SU-DHL-6 (cell line): ENCODE measurements around the gene TGIF1.
A peak's percentile ranks its signal among the peaks of the same experiment; 100 is the strongest.

Experiments
- H2AFZ ChIP-seq: fragments of 200-600 bp; sonication (generic); 2 replicates; pipeline ENCODE4 v1.6.1; 2014; ENCODE audit warnings: low read depth, mild to moderate bottlenecking, moderate library complexity, mixed read lengths, antibody characterized with exemption, low read length; ENCODE audit not compliant: severe bottlenecking
- H3F3A ChIP-seq: fragments of 200-600 bp; shearing (Covaris generic); 2 replicates; pipeline ENCODE4 v1.6.0; 2016; ENCODE audit warnings: antibody characterized with exemption, mild to moderate bottlenecking; ENCODE audit not compliant: insufficient read depth
- H3K27ac ChIP-seq: fragments of 200-600 bp; sonication (generic); 2 replicates; pipeline ENCODE4 v1.5.1; 2016; ENCODE audit warnings: low read depth, mild to moderate bottlenecking, low read length, moderate library complexity, mixed read lengths
- H3K27me3 ChIP-seq: fragments of 200-600 bp; sonication (generic), shearing (Covaris generic); 2 replicates; pipeline ENCODE4 v1.6.0; 2014; ENCODE audit warnings: mild to moderate bottlenecking, low read length
- H3K36me3 ChIP-seq: fragments of 200-600 bp; sonication (generic); 2 replicates; pipeline ENCODE4 v1.6.1; 2014; ENCODE audit warnings: mild to moderate bottlenecking, low read length, mixed read lengths
- H3K4me2 ChIP-seq: fragments of 300-600, 200-600 bp; shearing (Covaris generic), sonication (generic); 2 replicates; pipeline ENCODE4 v1.6.0; 2014; ENCODE audit warnings: low read length, low read depth, mild to moderate bottlenecking; ENCODE audit not compliant: poor library complexity, severe bottlenecking
- H3K4me3 ChIP-seq: fragments of 200-600 bp; sonication (generic); 2 replicates; pipeline ENCODE4 v1.5.1; 2014; ENCODE audit warnings: antibody characterized with exemption, low read length, mild to moderate bottlenecking, mixed read lengths; ENCODE audit not compliant: insufficient read depth, poor library complexity, severe bottlenecking
- H3K79me2 ChIP-seq: fragments of 200-600 bp; sonication (generic); 2 replicates; pipeline ENCODE4 v1.6.1; 2014; ENCODE audit warnings: mild to moderate bottlenecking, low read length, moderate library complexity; ENCODE audit not compliant: insufficient read depth
- H3K9ac ChIP-seq: fragments of 200-600 bp; sonication (generic); 2 replicates; pipeline ENCODE4 v1.7.0; 2014; ENCODE audit warnings: mild to moderate bottlenecking, low read length
- H3K9me2 ChIP-seq: fragments of 200-600 bp; sonication (generic); replicated peaks from 2 replicates; pipeline ENCODE4 v1.6.1; 2014; ENCODE audit warnings: low read length; ENCODE audit not compliant: insufficient read depth
- H3K9me3 ChIP-seq: fragments of 200-600 bp; sonication (generic); 2 replicates; pipeline ENCODE4 v1.6.1; 2014; ENCODE audit warnings: low read length, mixed read lengths; ENCODE audit not compliant: insufficient read depth
- H4K20me1 ChIP-seq: fragments of 200-600 bp; sonication (generic); 2 replicates; pipeline ENCODE4 v1.6.1; 2014; ENCODE audit warnings: low read depth, mild to moderate bottlenecking, antibody characterized with exemption, low read length, moderate library complexity, mixed read lengths
- CTCF ChIP-seq: fragments of 200-600 bp; sonication (generic); IDR thresholded peaks from one replicate; pipeline ENCODE4 v1.5.1; 2017; ENCODE audit warnings: antibody characterized with exemption, mild to moderate bottlenecking, low read length, moderate library complexity; ENCODE audit not compliant: insufficient read depth, poor library complexity, severe bottlenecking
- EZH2phosphoT487 ChIP-seq: fragments of 200-600 bp; sonication (generic), shearing (Covaris generic); conservative IDR thresholded peaks from 2 replicates; pipeline ENCODE4 v1.6.1; 2018; ENCODE audit warnings: mild to moderate bottlenecking, antibody characterized with exemption, low read length, moderate library complexity, mixed read lengths

The TGIF1 gene

GRCh38 chr18:3451183-3451988, 1.4 kb downstream of the TGIF1 start:
- H3K9me2 ChIP-seq, result no peaks in the 10 kb centered on the region
- TF ChIP-seq EZH2phosphoT487, result no peak
- no peak for TF ChIP-seq CTCF
- H3K4me3 ChIP-seq, result no peak overlapping the region
- no peaks in the 10 kb centered on the region for H3F3A ChIP-seq
- H3K9ac ChIP-seq, result no peak overlapping the region
- H3K27me3 ChIP-seq, result no peaks in the 10 kb centered on the region
- no peaks in the 10 kb centered on the region for H4K20me1 ChIP-seq
- H3K79me2 ChIP-seq, result no peaks in the 10 kb centered on the region
- no peak overlapping the region for H3K27ac ChIP-seq
- no peaks in the 10 kb centered on the region for H3K9me3 ChIP-seq
- H3K36me3 ChIP-seq, result no peaks in the 10 kb centered on the region
- peak overlapping the region; percentile 46 for H3K4me2 ChIP-seq
- H2AFZ ChIP-seq, result no peak overlapping the region

- Histone ChIP-seq H3K27me3 (no peaks in the 10 kb centered on the region), H3K36me3 (no peaks in the 10 kb centered on the region), H4K20me1 (no peaks in the 10 kb centered on the region), H3K9me2 (no peaks in the 10 kb centered on the region), H3K4me3 (no peak overlapping the region), H3F3A (no peaks in the 10 kb centered on the region), H3K79me2 (no peaks in the 10 kb centered on the region), H3K4me2 (no peak overlapping the region), H3K9ac (no peak overlapping the region), H2AFZ (no peak overlapping the region), H3K9me3 (no peaks in the 10 kb centered on the region), H3K27ac (no peak overlapping the region)
- TF ChIP-seq CTCF (no peak), EZH2phosphoT487 (no peak)
Observed at GRCh38 chr18:3451989-3452749, 2.2 kb downstream of the TGIF1 start.

- Histone ChIP-seq H3K36me3 (no peaks in the 10 kb centered on the region), H4K20me1 (no peaks in the 10 kb centered on the region), H3K4me2 (no peak overlapping the region), H3K9ac (no peak overlapping the region), H3K9me3 (no peaks in the 10 kb centered on the region), H3K9me2 (no peaks in the 10 kb centered on the region), H3K4me3 (no peak overlapping the region), H3K27me3 (no peaks in the 10 kb centered on the region), H2AFZ (no peak overlapping the region), H3F3A (no peaks in the 10 kb centered on the region), H3K27ac (no peak overlapping the region), H3K79me2 (no peaks in the 10 kb centered on the region)
- no peak for TF ChIP-seq EZH2phosphoT487
- no peak for TF ChIP-seq CTCF
Observed at GRCh38 chr18:3452750-3453539, 3.0 kb downstream of the TGIF1 start.
